HTR-8/SVneo (cell line): Measurements from ENCODE around the gene ZNF273.

Experiments
- DNase-seq: peaks from one replicate; pipeline ENCODE4 v3.0.0; 2011; ENCODE audit warnings: low spot score, mixed read lengths; ENCODE audit not compliant: insufficient read length
- FAIRE-seq: peaks from 2 replicates; lab custom pipeline; 2011; peaks lifted over from hg19 to GRCh38; lab: Jason Lieb, UNC

Gene ZNF273

DNA sequence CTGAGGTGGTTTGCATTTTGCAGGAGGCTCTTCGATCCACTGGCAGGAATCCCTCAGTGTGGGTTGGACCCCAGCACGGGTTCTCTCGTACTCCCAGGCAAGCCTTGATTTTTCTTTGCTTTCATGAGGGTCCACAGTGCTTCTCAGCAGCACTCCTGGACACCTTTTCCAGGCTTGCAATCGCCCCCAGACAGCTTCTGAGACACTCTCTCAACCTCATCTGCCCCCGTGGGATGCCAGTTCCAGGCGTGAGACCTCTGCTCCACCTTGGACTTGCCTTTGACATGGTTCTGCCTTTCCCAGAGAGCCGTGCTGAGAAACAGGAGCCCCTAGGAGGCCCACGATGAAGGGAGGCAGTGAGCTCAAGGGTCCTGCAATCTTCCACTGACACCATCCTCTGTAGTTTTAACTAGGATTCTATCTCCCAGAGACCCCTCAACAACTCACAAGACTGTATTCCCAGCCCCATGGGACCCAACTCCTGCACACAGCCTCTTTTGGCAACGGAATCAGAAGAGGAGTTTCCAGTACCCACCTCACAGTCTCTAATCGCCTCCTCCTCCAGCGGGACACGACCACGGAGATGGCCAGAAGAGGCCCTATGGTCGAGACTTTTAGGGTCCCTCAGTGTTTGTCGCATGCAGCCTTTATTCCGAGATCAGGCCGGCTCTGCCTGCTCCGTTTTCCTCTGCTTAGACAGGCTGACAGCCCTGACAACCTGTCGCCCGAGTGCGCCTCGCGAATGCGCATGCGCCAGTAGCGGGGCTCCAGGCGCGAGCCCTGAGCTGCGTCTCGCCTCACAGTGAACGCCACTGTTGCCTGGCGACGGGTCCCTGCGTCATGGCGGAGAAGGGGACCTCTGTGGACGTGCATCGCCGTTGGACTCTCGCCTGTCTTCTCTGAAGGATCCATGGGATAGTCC, 26.0 kb upstream of the ZNF273 start:
- no peak for FAIRE-seq
- no peak for DNase-seq

DNA sequence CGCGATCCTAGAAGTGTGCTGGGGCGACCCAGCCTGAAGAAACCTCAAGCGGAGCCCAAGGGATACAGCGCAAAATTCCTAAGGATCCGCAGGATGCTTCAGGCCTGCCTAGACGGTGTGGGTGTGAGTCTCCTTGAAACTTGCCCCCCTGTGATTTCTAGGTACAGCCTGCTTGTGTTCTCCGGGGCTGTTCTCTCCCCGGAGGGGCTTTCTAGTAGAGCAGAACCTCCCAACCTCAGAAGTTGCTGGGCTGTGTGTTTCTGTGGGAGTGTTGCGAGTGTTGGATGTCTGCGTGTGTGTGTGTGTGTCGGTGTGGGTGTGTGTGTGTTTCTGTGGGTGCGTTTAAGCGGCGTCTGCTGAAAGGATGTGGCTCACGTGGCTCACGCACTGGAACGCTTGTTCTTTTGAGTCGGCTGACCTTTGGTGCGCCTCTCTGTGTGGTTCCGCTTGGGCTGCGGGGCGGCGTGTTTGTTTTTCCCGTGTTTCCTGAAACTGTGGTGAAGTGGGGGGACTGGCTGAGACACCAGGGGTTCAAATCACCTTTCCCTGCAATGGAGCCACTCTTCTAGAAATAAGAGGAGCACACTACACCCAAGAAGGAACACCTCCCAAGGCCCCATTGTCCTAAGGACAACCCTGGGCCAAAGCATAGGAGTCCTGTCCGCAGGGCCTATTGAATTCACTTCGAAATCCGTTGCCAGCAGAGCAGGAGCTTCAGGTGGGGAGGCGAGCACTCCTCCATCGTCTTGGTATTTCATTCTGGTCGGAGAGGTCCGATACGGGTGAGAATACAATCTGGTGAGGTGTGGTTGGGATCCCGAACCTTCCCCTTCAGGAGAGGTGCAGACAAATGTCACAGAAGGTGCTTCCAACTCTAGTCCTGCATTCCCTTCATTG, 25.1 kb upstream of the ZNF273 start:
- DNase-seq (no peak), FAIRE-seq (no peak)

DNA sequence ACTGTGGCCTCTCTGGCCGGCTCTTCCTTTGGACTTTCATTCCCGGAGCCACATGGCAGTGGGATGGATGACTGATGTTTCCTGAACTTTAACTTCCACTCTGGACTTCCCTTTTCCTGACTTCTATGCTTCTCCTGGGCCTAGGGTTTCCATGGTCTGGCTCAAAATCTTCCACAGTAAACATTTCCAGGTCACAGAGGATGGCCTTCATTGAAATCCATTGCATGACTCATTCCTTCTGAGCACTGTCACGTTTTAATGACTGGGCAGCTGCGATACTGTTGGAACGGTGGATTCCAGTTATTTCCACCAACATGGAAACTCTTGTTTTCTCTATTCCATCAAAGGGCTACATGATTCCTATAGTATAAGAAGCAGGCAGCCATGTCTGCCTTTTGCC, 24.4 kb upstream of the ZNF273 start:
- FAIRE-seq: no peak
- DNase-seq: no peak

DNA sequence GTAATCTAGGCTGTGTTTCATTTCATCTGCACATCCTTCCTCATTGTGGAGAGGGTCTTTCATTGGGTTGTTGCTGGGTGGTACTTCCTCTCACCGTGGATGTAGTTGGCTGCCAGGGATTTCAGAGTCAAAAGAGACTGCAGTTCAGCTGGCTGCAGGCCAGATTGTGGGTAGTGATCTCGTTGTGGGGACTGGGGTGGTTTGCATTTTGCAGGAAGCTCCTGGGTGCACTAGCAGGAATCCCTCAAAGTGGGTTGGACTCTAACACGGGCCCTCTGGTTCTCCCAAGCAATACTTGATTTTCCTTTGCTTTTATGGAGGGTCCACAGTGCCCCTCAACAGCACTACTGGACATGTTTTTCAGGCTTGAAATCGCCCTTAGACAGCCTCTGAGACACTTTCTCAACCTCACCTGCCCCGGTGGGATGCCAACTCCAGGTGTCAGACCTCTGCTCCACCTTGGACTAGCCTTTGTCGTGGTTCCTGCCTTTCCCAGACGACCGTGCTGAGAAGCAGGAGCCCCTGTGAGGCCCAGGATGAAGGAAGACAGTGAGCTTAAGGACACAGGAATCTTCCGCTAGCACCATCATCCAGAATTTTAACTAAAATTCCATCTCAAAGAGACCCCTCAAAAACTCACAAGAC, 23.9 kb upstream of the ZNF273 start:
- DNase-seq (no peak), FAIRE-seq (no peak)

DNA sequence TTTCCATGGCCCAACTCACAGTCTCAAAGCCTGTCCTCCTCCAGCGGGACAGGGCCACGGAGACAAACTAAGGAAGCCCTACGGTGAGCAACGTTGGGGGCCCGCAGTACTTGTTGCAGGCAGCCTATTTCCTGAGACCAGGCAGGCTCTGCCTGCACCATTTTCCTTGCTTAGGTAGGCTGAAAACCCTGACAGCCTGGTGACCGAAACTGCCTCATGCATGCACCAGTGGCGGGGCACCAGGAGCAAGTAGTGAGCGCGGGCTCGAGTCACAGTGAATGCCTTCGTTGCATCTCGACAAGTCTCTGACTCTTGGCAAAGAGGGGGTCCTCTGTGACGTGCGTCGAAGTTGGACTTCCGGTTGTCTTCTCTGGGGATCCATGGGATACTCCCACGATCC, 23.3 kb upstream of the ZNF273 start:
- FAIRE-seq (no peak), DNase-seq (no peak)

DNA sequence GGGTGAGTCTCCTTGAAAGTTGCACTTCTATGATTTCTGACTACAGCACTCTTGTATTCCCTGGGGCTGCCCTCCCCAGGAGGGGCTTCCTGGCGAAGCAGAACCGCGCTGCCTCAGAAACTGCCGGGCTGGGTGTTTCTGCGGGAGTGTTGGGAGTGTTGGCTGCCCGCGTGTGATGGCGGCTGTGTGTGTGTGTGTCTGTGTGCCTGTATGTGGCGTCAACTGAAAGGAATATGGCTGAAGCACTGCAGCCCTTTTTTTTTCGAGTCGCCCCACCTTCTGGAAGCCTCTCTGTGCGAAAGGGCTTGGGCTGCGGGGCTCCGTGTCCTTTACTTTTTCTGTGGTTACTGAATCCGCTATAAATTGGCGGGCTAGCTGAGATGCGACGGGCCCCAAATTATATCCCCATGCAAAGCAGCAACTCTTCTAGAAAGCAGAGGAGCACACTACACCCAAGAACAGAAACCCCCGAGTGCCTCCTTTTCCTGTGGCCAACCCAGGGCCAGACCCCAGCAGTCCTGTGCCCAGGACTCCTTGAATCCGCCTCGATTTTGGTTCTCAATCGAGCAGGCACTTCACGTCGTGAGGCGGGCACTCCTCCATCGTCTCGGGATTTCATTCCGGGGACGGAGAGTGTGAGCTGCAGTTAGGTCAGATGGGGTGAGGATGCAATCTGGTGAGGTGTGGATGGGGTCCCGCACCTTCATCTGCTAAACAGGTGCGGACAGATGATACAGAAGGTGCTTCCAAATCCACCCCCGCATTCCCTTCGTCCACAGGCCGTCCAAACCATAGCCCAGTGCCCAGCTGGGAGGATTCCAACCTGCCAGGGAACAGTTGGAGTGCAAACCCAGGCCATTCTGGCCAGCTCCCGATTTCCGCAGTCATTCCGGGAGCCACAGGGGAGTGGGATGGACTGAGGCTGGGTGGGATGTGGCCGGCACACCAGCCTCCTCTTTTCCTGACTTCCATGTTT, 22.5 kb upstream of the ZNF273 start:
- DNase-seq (no peak), FAIRE-seq (no peak)

DNA sequence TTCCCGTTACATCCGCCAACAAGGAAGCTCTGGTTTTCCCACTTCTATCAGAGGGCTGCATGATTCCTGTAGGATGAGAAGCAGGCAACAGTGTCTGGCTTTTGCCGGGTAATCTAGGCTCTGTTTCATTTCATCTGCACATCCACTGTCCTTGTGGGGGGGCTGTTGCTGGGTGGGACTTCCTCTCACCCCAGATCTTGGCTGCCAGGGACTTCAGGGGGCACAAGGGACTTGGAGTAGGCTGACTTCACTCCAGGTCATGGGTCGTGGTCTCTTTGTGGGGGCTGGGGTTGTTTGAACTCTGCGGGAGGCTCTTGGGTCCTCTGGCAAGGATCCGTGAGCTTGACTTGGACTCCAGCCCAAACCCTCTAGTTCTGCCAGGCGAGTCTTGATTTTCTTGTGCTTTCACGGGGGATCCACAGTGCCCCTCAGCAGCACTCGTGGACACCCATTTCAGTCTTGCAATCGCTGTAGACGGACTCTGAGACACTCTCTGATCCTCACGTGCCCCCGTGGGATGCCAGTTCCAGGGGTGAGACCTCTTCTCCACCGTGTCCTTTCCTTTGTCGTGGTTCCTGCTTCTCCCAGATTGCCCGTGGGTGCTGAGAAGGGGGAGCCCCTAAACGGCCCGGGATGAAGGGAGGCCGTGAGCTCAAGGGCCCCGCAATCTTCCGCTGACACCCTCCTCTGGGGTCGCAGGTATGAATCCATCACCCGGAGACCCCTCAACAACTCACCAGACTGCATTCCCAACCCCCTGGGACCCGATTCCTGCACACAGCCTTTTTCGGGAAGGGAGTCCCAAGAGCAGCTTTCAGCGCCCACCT, 21.4 kb upstream of the ZNF273 start:
- FAIRE-seq (no peak), DNase-seq (no peak)

DNA sequence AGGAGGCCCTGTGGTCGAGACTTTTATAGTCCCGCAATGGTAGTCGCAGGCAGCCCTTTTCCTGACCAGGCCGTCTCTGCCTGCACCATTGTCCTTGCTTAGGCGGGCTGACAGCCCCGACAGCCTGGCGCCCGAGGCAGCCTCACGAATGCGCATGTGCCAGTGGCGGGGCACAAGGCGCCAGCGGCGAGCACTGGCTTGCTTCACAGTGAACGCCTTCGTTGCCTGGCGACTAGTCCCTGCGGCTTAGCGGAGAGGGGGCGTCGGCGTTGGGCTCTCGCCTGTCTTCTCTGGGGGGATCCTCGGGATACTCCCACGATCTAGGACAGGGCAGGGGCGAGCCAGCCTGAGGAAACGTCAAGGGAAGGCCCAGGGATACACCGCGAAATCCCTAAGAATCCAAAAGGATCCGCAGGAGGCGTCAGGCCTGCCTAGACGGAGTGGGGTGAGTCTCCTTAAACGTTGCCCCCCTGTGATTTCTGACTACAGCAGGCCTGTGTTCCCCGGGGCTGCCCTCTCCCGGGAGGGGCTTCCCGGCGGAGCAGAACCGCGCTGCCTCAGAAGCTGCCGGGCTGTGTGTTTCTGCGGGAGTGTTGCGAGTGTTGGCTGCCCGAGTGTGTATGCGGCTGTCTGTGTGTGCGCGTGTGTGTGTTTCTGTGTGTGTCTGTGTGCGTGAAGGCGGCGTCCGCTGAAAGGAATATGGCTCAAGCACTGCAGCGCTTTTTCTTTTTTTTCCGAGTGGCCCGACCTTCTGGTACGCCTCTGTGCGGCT, 20.5 kb upstream of the ZNF273 start:
- DNase-seq (no peak), FAIRE-seq (no peak)

DNA sequence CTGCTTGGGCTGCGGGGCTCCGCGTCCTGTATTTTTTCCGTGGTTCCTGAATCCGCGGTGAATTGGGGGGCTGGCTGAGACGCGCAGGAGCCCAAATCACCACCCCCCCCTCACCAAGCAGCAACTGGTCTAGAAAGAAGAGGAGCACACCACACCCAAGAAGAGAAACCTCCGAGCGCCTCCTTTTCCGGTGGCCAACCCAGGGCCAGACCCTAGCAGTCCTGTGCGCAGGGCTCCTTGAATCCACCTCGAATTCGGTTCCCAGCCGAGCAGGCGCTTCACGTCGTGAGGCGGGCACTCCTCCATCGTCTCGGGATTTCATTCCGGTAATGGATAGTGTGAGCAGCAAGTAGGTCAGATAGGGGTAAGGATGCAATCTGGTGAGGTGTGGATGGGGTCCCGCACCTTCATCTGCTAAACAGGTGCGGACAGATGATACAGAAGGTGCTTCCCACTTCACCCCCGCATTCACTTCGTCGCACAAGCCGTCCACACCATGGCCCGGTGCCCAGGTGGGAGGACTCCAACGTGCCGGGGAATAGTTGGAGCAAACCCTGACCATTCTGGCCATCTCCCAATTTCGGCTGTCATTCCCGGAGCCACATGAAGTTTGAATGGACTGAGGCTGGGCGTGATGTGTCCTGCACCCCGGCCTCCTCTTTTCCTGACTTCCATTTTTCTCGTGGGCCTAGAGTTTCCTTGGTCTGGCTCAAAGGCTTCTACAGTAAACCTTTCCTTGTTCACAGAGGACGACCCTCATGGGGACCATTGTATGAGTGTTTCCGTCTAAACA, 19.8 kb upstream of the ZNF273 start:
- DNase-seq: no peak
- no peak for FAIRE-seq

DNA sequence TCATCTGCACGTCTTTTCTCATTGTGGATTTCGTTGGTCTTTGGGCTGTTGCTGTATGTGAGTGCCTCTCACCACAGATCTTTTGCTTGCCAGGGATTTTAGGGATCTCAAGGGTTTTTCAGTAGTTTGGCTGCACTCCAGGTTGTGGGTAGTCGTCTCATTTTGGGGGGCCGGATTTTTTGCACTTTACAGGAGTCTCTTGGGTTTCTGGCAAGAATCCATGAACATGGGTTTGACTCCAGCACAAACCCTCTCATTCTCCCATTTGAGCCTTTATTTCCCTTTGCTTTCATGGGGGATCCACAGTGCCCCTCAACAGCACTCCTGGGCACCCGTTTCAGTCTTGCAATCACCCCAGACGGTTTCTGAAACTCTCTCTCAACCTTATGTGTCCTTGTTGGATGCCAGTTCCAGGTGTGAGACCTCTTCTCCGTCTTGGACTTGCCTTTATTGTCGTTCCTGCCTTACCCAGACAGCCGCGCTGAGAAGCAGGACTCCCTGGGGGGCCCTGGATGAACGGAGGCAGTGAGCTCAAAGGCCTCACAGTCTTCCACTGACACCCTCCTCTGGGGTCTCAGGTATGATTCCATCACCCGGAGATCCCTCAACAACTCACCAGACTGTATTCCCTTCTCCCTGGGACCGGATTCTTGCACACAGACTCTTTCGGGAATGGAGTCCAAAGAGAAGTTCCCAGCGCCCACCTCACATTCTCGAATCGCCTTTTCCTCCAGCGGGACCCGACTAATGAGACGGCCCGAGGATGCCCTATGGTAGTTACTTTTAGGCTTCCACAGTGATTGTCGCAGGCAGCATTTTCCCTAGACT, 18.8 kb upstream of the ZNF273 start:
- FAIRE-seq (no peak), DNase-seq (no peak)

DNA sequence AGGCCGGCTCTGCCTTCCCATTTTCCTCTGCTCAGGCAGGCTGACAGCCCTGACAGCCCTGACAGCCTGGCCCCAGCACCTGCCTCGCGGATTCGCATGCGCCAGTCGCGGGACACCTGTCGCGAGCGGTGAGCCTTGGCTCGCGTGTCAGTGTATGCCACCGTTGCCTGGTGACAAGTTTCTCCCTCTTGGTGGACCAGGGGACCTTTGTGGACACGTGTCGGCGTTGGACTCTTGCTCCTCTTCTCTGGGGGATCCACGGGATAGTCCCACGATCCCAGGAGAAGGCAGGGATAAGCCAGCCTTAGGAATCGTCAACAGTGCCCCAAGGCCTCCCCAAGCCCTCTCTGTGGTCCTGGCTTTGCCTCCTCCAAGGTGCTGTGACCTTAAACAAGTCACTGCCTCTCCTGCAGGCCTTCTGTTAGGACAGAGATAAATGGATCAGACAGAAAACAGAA, 18.1 kb upstream of the ZNF273 start:
- no peak for DNase-seq
- no peak for FAIRE-seq

DNA sequence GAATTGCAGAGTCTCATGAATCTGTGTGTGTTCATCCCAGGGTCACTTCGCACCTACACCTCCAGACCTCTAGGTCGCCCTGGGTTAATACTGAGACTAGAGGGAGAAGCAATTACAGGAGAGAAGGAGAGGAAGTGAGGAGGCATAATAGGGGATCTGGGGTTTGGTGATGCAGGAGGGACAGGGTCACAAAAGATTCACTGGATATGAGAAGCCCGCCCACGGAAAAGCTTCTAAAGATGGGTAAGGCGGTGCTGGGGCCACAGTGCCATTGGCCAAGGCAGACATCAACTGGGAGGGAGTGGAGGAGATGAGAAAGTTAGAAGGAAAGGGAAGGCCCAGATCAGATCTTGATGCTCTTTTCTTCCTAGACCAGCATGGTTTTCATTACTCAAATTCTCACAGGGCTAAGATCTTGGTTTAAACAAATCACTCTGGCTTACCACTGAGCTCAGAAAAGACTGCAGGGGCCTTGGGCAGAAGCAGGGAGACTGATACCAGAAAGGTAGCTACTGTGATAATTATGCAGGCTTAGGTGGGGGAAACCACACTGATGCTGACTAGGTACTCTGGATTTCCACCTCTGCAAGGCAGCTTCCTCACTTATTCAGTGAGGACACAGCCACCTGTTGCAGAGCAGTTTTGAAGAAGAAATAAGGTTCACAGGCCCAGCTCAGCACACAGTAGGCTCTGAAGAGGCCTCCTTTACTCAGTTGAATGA, 17.4 kb upstream of the ZNF273 start:
- no peak for DNase-seq
- no peak for FAIRE-seq

DNA sequence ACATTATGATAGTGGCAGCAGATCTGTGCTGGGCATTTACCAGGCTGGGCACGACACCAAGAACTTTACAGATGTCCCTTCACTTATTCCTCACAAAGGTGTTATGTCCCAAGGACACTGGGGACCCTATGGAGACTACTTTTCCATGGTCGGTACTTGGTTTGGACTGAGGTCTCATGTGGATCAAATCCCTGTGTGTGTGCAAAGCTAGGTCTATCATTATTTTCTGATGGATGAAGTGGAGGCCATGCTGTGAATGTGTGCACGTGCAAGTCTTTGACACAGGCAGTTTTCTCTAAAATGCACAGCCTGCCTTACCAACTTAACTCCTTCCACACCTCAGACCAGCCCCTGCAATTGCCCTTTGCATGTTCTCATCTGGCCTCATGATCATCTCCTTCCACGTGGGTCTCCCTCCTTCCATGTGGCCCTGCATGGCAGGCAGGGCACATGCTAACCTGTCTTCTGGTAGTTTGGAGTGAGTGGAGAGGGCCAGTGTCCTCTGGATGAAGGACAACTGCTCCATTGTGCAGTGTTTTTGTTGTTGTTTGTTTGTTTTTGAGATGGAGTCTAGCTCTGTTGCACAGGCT, 16.0 kb upstream of the ZNF273 start:
- DNase-seq (no peak), FAIRE-seq (no peak)

DNA sequence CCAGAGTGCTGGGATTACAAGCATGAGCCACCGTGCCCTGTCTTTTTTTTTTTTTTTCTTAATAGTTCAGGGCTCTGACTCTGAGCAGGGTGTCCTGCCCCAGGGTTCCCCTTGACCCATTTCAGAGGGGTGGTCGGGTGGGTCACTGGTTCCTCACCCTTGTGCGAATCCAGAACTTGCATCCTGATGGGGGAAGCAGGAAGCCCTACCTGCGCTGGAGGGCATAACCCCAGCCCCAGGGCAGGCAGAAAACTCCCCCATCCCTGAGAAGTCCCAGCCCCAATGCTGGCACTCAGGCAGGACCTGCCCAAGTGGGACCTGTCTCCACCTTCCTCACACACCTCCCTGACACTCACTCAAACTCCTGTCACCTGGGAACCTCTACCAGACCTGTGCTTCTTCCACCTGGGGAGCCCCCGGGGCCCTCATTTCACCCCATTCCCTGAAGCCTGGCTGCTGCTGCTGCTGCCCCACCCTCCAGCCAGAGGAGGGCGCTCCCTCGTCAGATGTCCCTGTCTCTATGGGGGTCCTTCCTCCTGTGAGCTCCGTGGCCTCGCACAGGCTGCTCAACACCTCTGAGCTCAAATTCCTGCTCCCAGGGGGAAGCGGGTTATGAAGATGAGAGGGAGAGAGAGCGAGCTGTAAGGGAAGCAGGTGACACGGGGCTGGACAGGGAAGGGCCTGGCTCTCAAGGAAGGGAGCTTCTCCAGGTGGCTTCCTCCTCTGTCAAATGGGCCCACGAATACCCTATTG, 15.1 kb upstream of the ZNF273 start:
- DNase-seq: no peak
- FAIRE-seq: no peak

DNA sequence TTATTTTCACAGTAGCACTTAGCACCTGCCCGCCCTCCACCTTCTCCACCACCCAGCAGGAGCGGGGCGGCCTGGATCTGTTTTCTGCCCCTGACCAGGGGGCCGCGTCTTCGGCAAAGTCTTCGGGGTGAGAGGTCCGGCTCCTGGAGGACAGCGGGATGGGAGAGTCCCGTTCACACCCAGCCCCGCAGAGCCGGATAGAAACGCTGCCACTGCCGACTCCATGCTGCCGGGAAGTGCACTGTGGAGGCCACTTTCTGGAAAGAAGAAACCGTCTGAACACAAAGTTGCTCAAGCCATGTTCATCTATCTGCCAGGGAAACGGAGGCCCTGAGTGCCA, 14.5 kb upstream of the ZNF273 start:
- FAIRE-seq (no peak), DNase-seq (no peak)
